Heart right ventricle (tissue), 16 donors: ENCODE measurements around the gene PDLIM7. TPM values are rescaled to one million over a fixed set of nuclear protein-coding genes. Genes with fewer than 3 reads are reported as not detected.

Source experiments
- ATAC-seq, 8 donors: fragments of 200-7000 bp; cut with Tn5 transposase; one replicate each; pipeline ENCODE4 v1.9.1; 2020; ENCODE audit warnings: mild to moderate bottlenecking in 8 of 8, moderate library complexity in 8 of 8, moderate number of reproducible peaks in 1 of 8
- DNase-seq, 2 donors: peaks; one replicate each; pipeline ENCODE4 v3.0.0-alpha.2; 2020
- H3K27ac ChIP-seq, 10 donors: fragments of 200-600 bp; sonication (generic) in 2 of 10; one replicate each; pipeline versions ENCODE4 v1.5.0 to v1.8.0; 2020 to 2022; ENCODE audit warnings: mild to moderate bottlenecking in 3 of 10
- H3K27me3 ChIP-seq, 7 donors: fragments of 200-600 bp; one replicate each; pipeline ENCODE4 v1.8.0; 2021 to 2022; ENCODE audit warnings: mild to moderate bottlenecking in 2 of 7
- H3K36me3 ChIP-seq, 9 donors: fragments of 200-600 bp; sonication (generic) in 1 of 9; one replicate each; pipeline versions ENCODE4 v1.5.0 to v1.8.0; 2020 to 2022; ENCODE audit warnings: mild to moderate bottlenecking in 2 of 9
- H3K4me1 ChIP-seq, 9 donors: fragments of 200-600 bp; sonication (generic) in 1 of 9; one replicate each; pipeline versions ENCODE4 v1.5.0 to v1.8.0; 2020 to 2022; ENCODE audit warnings: mild to moderate bottlenecking in 4 of 9
- H3K4me3 ChIP-seq, 10 donors: fragments of 200-600 bp; sonication (generic) in 2 of 10; one replicate each; pipeline versions ENCODE4 v1.5.0 to v1.8.0; 2020 to 2022; ENCODE audit warnings: mild to moderate bottlenecking in 7 of 10, moderate library complexity in 2 of 10
- H3K9me3 ChIP-seq, 11 donors: fragments of 200-600 bp in 10 of 11; sonication (generic) in 2 of 11; one replicate each; pipeline versions ENCODE4 v1.5.0 to v1.8.0; 2013 to 2022; ENCODE audit warnings: mild to moderate bottlenecking in 2 of 11, control low read depth in 1 of 11, moderate library complexity in 1 of 11
- CTCF ChIP-seq, 9 donors: fragments of 200-600 bp; sonication (generic) in 2 of 9; IDR thresholded peaks; one replicate each; pipeline versions ENCODE4 v1.5.0 to v1.8.0; 2021 to 2022; ENCODE audit warnings: antibody characterized with exemption in 9 of 9, mild to moderate bottlenecking in 5 of 9, moderate library complexity in 1 of 9
- WGBS, 2 donors: extraction: QIAGEN DNeasy Blood & Tissue Kit; methylation state at CpG; one replicate each; pipeline ENCODE4 v1.1.7; 2013; ENCODE audit warnings: inconsistent platforms in 1 of 2; 5-methylcytosine and 5-hydroxymethylcytosine counted together
- intact Hi-C, 10 donors: fragments of 100-400 bp; cut with DNase I; formaldehyde crosslinking; loops; one replicate each; pipeline versions ENCODE4 v1.11.1 to v1.14.2; 2022
- polyA plus RNA-seq, 2 donors: library from polyadenylated mRNA; stranded (reverse); fragments of 200-250 nt; gene quantifications; one replicate each; pipeline ENCODE4 v1.2.3, GENCODE V29; 2013
- total RNA-seq, 10 donors: library from RNA; stranded (reverse); fragmentation: NEBNext Ultra II Directional in 3 of 10; extraction: Animal tissue kit (Norgen Biotek cat#: 25700) in 3 of 10; gene quantifications; one replicate each; pipeline versions ENCODE4 v1.2.1 to v1.2.4, GENCODE V29; 2021 to 2023
- donor health status: Arrhythmogenic right ventricular cardiomyopathy.
- donor health status: ischemic (EF 13 %, LVEDD 7.1; RV severe dilation, severe dysfunction).
- donor health status: healthy with polysubstance abuse.
- donor health status: DM: no; HTN: yes; CAD: no.
- donor health status: DM: no; HTN: no; CAD: no.
- donor health status: ischemic (EF 25% LVEDD 6.9; RV normal size, moderate dysfunction).
- donor health status: ischemic (EF 25% LVEDD 5.7; RV mildly dilated, moderate dysfunction).
- donor health status: healthy.
- donor health status: DM: yes; HTN: yes; CAD: no.
- donor health status: Ischemic cardiomyopathy.
- donor health status: ischemic (EF 35%, LVEDD 5.7; RV mildly dilated, moderate dysfunction).
- donor health status: nonischemic (EF 11% LVEDD 7.7; RV severe dilation, severe dysfunction).
- donor health status: DM: yes; HTN: yes; CAD: no.
- donor health status: PGD.
- donor health status: ischemic (EF 29% LVEDD 5.4; RV normal size, mild dysfunction).
- donor health status: nonischemic (EF 23%, LVEDD 6.1; RV moderate dilation, normal function).

The PDLIM7 gene
- total and polyA plus RNA-seq, 12 donors = 32.5 to 131 (median 58.1) TPM

- intact Hi-C loops = loop anchor here in 1 of 10 donors (10.0 kb wide), 1 partner anchor 195 kb away; the partner anchor contains the start of gene MXD3
- Histone ChIP-seq H3K27me3 (no peaks in the 10 kb centered on the region), H3K27ac (peak within 1 kb of the TSS in 8 of 10 donors; percentile 20 to 97 (median 58)), H3K9me3 (no peaks in the 10 kb centered on the region), H3K4me3 (peak within 1 kb of the TSS in 9 of 10 donors; percentile 8 to 70 (median 35)), H3K4me1 (peaks cover 0 to 35% (median 0%) of the 10 kb centered on the region in 9 donors), H3K36me3 (peaks cover 0 to 76% (median 29%) of the 10 kb centered on the region in 9 donors)
- TF ChIP-seq CTCF (IDR thresholded peaks at IDR 0.05) = no peak
- ATAC-seq (peak; percentile 34 to 74 (median 52)), DNase-seq (peak; percentile 42 to 50)
- 34 to 43% methylated on average over 20 of the region's 20 CpGs for WGBS, 2 donors
These were observed 12.1 kb upstream of the PDLIM7 start, which contains the start of gene DOK3 for GRCh38 chr5:177509381-177509951. Gene DOK3, minus strand, starts transcription at chr5:177509826. Its CDS starts 286 bp downstream, at chr5:177509540.

GRCh38 chr5:177508837-177509236, 11.4 kb upstream of the PDLIM7 start:
- Histone ChIP-seq H3K9me3 (no peaks in the 10 kb centered on the region), H3K27ac (peak overlapping the region in 8 of 10 donors; percentile 20 to 97 (median 58)), H3K36me3 (peaks cover 0 to 76% (median 27%) of the 10 kb centered on the region in 9 donors), H3K27me3 (no peaks in the 10 kb centered on the region), H3K4me1 (peaks cover 0 to 35% (median 0%) of the 10 kb centered on the region in 9 donors), H3K4me3 (peak overlapping the region in 9 of 10 donors; percentile 8 to 70 (median 35))
- intact Hi-C loops = loop anchor here in 1 of 10 donors (10.0 kb wide), 1 partner anchor 194 kb away; the partner anchor contains the start of gene MXD3
- no peak for TF ChIP-seq CTCF (IDR thresholded peaks at IDR 0.05)
- ATAC-seq = no peak
- no peak for DNase-seq
- 46 to 54% methylated on average over 8 of the region's 8 CpGs for WGBS, 2 donors

- intact Hi-C loops = loop anchor here in 1 of 10 donors (10.0 kb wide), 1 partner anchor 193 kb away; the partner anchor contains the start of gene MXD3
- H3K27me3 ChIP-seq = no peaks in the 10 kb centered on the region
- no peak for ATAC-seq
These were observed 10.8 kb upstream of the PDLIM7 start for GRCh38 chr5:177508221-177508611.

More at GRCh38 chr5:177508221-177508611, 10.8 kb upstream of the PDLIM7 start:
- WGBS, 2 donors = 83 to 90% methylated on average over 26 of the region's 26 CpGs
- Histone ChIP-seq H3K36me3 (peaks cover 0 to 76% (median 25%) of the 10 kb centered on the region in 9 donors), H3K4me3 (peak overlapping the region in 8 of 10 donors; percentile 14 to 70 (median 36)), H3K27ac (peak overlapping the region in 3 of 10 donors; percentile 43 to 97 (median 66)), H3K4me1 (peaks cover 0 to 35% (median 0%) of the 10 kb centered on the region in 9 donors), H3K9me3 (no peaks in the 10 kb centered on the region)
- no peak for TF ChIP-seq CTCF (IDR thresholded peaks at IDR 0.05)
- DNase-seq = no peak
